Cardiac muscle cell (in vitro differentiated cells and primary cell): Measurements from ENCODE around the gene ATXN1. TPM values are rescaled to one million over a fixed set of nuclear protein-coding genes. Genes with fewer than 3 reads are reported as not detected.
"Not testable (repeated sequence)": the region's sequence is repeated elsewhere in the genome, so short reads cannot be mapped to it uniquely, and the experiment has no call there.

Source experiments
- DNase-seq, 2 donors: peaks; one replicate each; pipeline versions ENCODE4 v3.0.0 to v3.0.0-alpha.2; 2010 to 2017; ENCODE audit warnings: low read depth in 1 of 2, low spot score in 1 of 2
- H3K27ac ChIP-seq: fragments of 200-600 bp; sonication (generic); 2 replicates; pipeline ENCODE4 v1.5.1; 2016
- H3K27me3 ChIP-seq: fragments of 200-600 bp; sonication (generic); 2 replicates; pipeline ENCODE4 v1.6.0; 2016; ENCODE audit warnings: control low read depth
- H3K36me3 ChIP-seq: fragments of 200-600 bp; sonication (generic); 2 replicates; pipeline ENCODE4 v1.5.1; 2016; ENCODE audit warnings: control low read depth
- H3K4me1 ChIP-seq: fragments of 200-600 bp; sonication (generic); 2 replicates; pipeline ENCODE4 v1.8.1; 2017; ENCODE audit warnings: low read depth, mild to moderate bottlenecking, mixed run types
- H3K4me3 ChIP-seq: fragments of 200-600 bp; sonication (generic); 2 replicates; pipeline ENCODE4 v1.5.1; 2016; ENCODE audit warnings: mild to moderate bottlenecking
- H3K9me3 ChIP-seq: fragments of 200-600 bp; sonication (generic); 2 replicates; pipeline ENCODE4 v1.5.1; 2017; ENCODE audit warnings: low read depth, mild to moderate bottlenecking, control low read depth
- polyA plus RNA-seq: library from polyadenylated mRNA; unstranded; fragments of >200 nt; fragmentation: Nextera tagmentation; extraction: Ambion mirVana; gene quantifications from 2 replicates; pipeline ENCODE4 v1.2.1, GENCODE V29; 2016
- total RNA-seq: library from RNA; depleted of rRNA; stranded (reverse); fragments of >200 nt; gene quantifications from 2 replicates; pipeline ENCODE4 v1.2.3, GENCODE V29; 2016
- TF ChIP-seq, protein P1 (sequence below): IDR thresholded peaks from 2 replicates; pipeline ENCODE4 v1.5.1; 2012; ENCODE audit warnings: low read depth, mild to moderate bottlenecking, low read length

Gene ATXN1
- total and polyA plus RNA-seq, 2 experiments from 2014 or later: 15.1 to 37.4 TPM

DNA sequence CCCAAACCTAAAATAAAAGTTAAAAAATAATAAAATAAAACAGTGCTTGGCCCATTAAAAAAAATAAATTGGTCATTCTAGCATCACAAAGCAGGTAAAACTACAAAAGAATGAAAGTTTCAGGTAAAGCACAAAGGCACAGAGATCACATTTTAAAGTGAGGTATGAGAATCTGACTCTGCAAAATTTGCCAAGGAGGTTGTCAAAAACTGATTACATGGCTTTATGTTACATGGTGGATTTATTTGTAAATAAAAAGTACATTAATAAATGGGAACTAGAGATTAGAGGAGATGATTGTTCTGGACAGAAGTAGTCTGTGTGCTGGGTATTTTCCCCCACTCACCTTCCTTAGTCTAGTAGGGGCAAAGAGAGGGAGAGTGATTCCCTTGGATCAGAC is 24.2 kb upstream of the ATXN1 start:
- H3K27ac ChIP-seq: no peak overlapping the region
- H3K4me3 ChIP-seq: no peak overlapping the region
- no peaks in the 10 kb centered on the region for H3K27me3 ChIP-seq
- peaks cover 12% of the 10 kb centered on the region for H3K4me1 ChIP-seq
- TF ChIP-seq, protein P1, sequence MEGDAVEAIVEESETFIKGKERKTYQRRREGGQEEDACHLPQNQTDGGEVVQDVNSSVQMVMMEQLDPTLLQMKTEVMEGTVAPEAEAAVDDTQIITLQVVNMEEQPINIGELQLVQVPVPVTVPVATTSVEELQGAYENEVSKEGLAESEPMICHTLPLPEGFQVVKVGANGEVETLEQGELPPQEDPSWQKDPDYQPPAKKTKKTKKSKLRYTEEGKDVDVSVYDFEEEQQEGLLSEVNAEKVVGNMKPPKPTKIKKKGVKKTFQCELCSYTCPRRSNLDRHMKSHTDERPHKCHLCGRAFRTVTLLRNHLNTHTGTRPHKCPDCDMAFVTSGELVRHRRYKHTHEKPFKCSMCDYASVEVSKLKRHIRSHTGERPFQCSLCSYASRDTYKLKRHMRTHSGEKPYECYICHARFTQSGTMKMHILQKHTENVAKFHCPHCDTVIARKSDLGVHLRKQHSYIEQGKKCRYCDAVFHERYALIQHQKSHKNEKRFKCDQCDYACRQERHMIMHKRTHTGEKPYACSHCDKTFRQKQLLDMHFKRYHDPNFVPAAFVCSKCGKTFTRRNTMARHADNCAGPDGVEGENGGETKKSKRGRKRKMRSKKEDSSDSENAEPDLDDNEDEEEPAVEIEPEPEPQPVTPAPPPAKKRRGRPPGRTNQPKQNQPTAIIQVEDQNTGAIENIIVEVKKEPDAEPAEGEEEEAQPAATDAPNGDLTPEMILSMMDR: no peak
- H3K9me3 ChIP-seq: no peaks in the 10 kb centered on the region
- no peak for DNase-seq
- no peaks in the 10 kb centered on the region for H3K36me3 ChIP-seq

DNA sequence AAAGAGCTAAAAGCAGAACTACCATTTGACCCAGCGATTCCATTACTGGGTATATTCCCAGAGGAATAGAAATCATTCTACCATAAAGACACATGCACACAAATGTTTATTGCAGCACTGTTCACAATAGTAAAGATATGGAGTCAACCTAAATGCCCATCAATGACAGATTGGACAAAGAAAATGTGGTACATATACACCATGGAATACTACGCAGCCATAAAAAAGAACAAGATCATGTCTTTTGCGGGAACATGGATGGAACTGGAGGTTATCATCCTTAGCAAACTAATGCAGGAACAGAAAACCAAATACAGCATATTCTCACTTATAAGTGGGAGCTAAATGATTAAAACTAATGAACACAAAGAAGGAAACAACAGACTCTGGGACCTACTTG is 23.7 kb upstream of the ATXN1 start:
- H3K27ac ChIP-seq, H3K27me3 ChIP-seq, H3K36me3 ChIP-seq, H3K9me3 ChIP-seq, H3K4me3 ChIP-seq, DNase-seq: not testable (repeated sequence)
- peaks cover 12% of the 10 kb centered on the region for H3K4me1 ChIP-seq

DNA sequence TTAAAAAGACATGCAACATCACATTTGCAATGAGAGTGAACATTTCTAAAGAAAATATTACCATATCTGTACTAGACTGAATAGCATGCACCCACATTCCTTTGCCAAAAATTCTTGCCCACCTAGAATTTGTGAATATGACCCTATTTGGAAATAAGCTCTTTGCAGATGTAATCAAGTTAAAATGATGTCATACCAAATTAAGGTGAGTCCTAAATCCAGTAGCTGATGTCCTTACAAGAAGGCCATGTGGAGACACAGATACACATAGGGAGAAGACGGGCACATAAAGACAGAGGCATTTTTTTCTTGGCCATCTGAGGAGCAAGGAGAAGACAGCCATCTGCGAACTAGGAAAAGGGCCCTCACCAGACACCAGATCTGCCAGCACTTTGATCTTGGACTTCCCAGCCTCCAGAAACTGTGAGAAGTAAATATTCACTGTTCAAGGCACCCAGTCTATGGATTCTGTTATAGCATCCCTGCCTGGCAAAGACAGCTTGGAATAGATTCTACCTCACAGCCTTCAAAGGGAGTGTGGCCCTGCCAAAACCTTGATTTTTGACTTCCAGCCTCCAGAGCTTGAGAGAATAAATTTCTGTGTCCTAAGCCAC is 22.8 kb upstream of the ATXN1 start:
- Histone ChIP-seq H3K4me3 (no peak overlapping the region), H3K27me3 (no peaks in the 10 kb centered on the region), H3K36me3 (no peaks in the 10 kb centered on the region), H3K27ac (no peak overlapping the region), H3K4me1 (peaks cover 12% of the 10 kb centered on the region), H3K9me3 (no peaks in the 10 kb centered on the region)
- TF ChIP-seq, protein P1: no peak
- DNase-seq: no peak

DNA sequence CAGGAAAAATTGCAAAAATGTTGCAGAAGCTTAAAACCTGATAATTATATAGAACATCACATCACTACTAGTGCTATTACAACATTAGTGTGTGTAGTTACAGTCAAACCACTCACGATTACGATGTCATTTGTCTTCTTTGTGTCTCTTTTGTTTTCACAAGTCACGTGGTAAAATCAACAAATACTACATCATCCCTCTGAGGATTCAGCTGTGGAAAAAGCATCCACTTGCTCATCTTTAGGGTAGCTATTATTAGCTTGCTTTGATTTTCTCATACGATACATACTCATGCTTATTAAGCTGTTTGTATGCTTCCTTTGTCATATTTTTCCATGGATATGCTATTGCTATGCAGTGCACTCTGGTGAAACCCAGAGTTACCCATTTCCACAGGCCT is 22.2 kb upstream of the ATXN1 start:
- no peak overlapping the region for H3K4me3 ChIP-seq
- H3K27ac ChIP-seq: no peak overlapping the region
- H3K27me3 ChIP-seq: no peaks in the 10 kb centered on the region
- DNase-seq: no peak
- TF ChIP-seq, protein P1: no peak
- no peaks in the 10 kb centered on the region for H3K9me3 ChIP-seq
- H3K4me1 ChIP-seq: peaks cover 12% of the 10 kb centered on the region
- no peaks in the 10 kb centered on the region for H3K36me3 ChIP-seq

DNA sequence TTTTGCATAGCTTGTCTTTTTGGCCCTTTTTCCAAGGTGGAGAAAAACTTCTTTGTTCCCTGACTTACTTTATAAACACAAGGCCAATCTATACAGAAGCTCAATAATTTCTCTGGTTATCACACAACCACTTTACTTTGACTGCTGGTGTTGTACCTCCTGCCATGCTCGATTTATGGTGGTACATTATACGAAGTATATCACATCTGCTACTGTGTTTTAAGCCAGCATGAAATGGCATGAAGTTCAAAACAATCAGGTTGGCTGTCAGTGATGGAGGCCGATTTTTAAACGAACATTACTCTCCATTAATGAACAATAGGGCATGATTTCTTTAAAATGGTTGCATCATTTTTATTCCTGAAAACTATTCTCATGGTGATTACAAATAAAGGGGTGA is 21.0 kb upstream of the ATXN1 start:
- H3K4me3 ChIP-seq: no peak overlapping the region
- H3K4me1 ChIP-seq: peaks cover 12% of the 10 kb centered on the region
- no peak overlapping the region for H3K27ac ChIP-seq
- H3K27me3 ChIP-seq: no peaks in the 10 kb centered on the region
- H3K36me3 ChIP-seq: no peaks in the 10 kb centered on the region
- no peak for DNase-seq
- TF ChIP-seq, protein P1: no peak
- no peaks in the 10 kb centered on the region for H3K9me3 ChIP-seq

DNA sequence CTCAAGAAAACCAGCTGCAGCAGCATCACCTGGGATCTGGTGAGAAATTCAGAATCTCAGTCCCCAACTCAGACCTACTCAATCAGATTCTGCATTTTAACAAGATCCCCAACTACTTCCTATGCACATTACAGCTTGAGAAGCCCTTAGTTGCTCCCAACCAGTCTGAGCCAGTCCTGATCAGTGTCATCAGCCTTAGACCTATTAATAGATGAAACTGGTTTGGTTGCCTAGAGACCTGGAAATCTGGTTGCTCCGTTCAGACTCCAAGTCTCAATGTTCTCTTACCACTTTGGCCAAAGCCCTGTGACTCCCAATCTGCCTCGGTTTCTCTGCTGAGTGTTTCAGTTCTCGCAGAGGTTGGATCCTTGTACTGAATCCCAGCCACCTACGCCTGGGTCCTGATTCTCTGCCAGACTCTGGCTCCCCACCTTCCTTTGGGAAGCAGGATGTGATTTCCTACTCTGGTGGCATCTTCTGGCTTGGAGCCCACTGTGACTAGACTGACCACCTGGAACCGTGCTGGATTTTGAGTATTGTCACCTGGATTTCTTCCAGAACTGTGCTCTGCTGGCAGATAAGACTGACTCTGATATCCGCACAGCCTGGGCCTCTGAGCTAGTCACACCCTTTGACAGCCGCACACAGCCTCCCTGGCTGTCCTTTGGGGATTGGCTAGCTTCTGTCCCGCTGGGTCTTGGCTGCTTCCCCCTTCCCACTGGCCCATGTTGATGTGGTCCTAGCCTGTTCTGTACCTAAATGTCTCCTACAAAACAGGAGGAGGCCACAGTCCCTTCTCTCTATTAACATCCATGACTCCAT is 20.3 kb upstream of the ATXN1 start:
- no peak overlapping the region for H3K4me3 ChIP-seq
- no peaks in the 10 kb centered on the region for H3K27me3 ChIP-seq
- H3K36me3 ChIP-seq: no peaks in the 10 kb centered on the region
- H3K27ac ChIP-seq: no peak overlapping the region
- H3K9me3 ChIP-seq: no peaks in the 10 kb centered on the region
- DNase-seq: peak in 1 of 2 donors; percentile 30
- H3K4me1 ChIP-seq: peaks cover 12% of the 10 kb centered on the region
- TF ChIP-seq, protein P1: no peak
